ENCODE results near the gene COL27A1. TPM values are rescaled to one million over a fixed set of nuclear protein-coding genes. Genes with fewer than 3 reads are reported as not detected.

COL27A1 gene
- total and polyA plus RNA-seq, 7 donors = 1.4 to 13.3 (median 4.3) TPM

GRCh38 chr9:114259798-114260523 lies 104.6 kb downstream of the COL27A1 start:
- intact Hi-C loops (cut with DNase I) = no loop called here
- 71 to 73% methylated on average over 15 of the region's 15 CpGs for WGBS, 2 donors
- H3K4me3 ChIP-seq = no peak overlapping the region
- no peak overlapping the region for H3K27ac ChIP-seq
- H3K36me3 ChIP-seq = no peaks in the 10 kb centered on the region
- H3K4me1 ChIP-seq = peaks cover 0 to 5% (median 0%) of the 10 kb centered on the region in 4 donors
- no peaks in the 10 kb centered on the region for H3K9me3 ChIP-seq
- TF ChIP-seq EP300 (IDR thresholded peaks at IDR 0.05) (no peak), POLR2AphosphoS5 (IDR thresholded peaks at IDR 0.05) (no peak), POLR2A (IDR thresholded peaks at IDR 0.05) (no peak), CTCF (IDR thresholded peaks at IDR 0.05) (no peak)
- no peak for DNase-seq
- no peaks in the 10 kb centered on the region for H3K27me3 ChIP-seq

- Histone ChIP-seq H3K4me3 (no peak overlapping the region), H3K4me1 (peaks cover 0 to 5% (median 0%) of the 10 kb centered on the region in 4 donors), H3K36me3 (no peaks in the 10 kb centered on the region), H3K27me3 (no peaks in the 10 kb centered on the region), H3K9me3 (no peaks in the 10 kb centered on the region), H3K27ac (no peak overlapping the region)
- DNase-seq = no peak
- 87 to 92% methylated on average over 10 of the region's 10 CpGs for WGBS, 2 donors
- TF ChIP-seq POLR2A (IDR thresholded peaks at IDR 0.05) (no peak), POLR2AphosphoS5 (IDR thresholded peaks at IDR 0.05) (no peak), EP300 (IDR thresholded peaks at IDR 0.05) (no peak), CTCF (IDR thresholded peaks at IDR 0.05) (no peak)
- intact Hi-C loops (cut with DNase I) = no loop called here
Observed at GRCh38 chr9:114261026-114261425, 105.7 kb downstream of the COL27A1 start.

GRCh38 chr9:114261987-114262386 lies 106.7 kb downstream of the COL27A1 start:
- intact Hi-C loops (cut with DNase I) = no loop called here
- no peaks in the 10 kb centered on the region for H3K9me3 ChIP-seq
- no peak overlapping the region for H3K4me3 ChIP-seq
- 43 to 74% methylated on average over 9 of the region's 9 CpGs for WGBS, 2 donors
- H3K27me3 ChIP-seq = no peaks in the 10 kb centered on the region
- H3K36me3 ChIP-seq = no peaks in the 10 kb centered on the region
- no peak overlapping the region for H3K27ac ChIP-seq
- no peak for DNase-seq
- no peak for TF ChIP-seq EP300 (IDR thresholded peaks at IDR 0.05)
- TF ChIP-seq POLR2A (IDR thresholded peaks at IDR 0.05) = no peak
- TF ChIP-seq CTCF (IDR thresholded peaks at IDR 0.05) = no peak
- no peak for TF ChIP-seq POLR2AphosphoS5 (IDR thresholded peaks at IDR 0.05)
- peaks cover 0 to 5% (median 0%) of the 10 kb centered on the region in 4 donors for H3K4me1 ChIP-seq

- TF ChIP-seq CTCF (IDR thresholded peaks at IDR 0.05) (peak; percentile 22 to 56 (median 44)), EP300 (IDR thresholded peaks at IDR 0.05) (no peak)
- Histone ChIP-seq H3K36me3 (no peaks in the 10 kb centered on the region), H3K4me3 (no peak overlapping the region), H3K4me1 (peaks cover 0 to 5% (median 0%) of the 10 kb centered on the region in 4 donors), H3K27ac (no peak overlapping the region), H3K9me3 (no peaks in the 10 kb centered on the region), H3K27me3 (no peaks in the 10 kb centered on the region)
- intact Hi-C loops (cut with DNase I) = no loop called here
- no peak for DNase-seq
- WGBS, 2 donors = 63 to 69% methylated on average over 20 to 21 of the region's 21 CpGs
Observed at GRCh38 chr9:114263853-114264510, 108.6 kb downstream of the COL27A1 start.
